HG03066 (cell line): ENCODE results near the gene OR2T8.
A peak's percentile ranks its signal among the peaks of the same experiment; 100 is the strongest.

ENCODE experiments used
- ATAC-seq: cut with Tn5 transposase; IDR thresholded peaks from one replicate; pipeline ENCODE4 v1.9.1; 2021; ENCODE audit warnings: low read depth; ENCODE audit not compliant: unreplicated experiment

The OR2T8 gene, protein sequence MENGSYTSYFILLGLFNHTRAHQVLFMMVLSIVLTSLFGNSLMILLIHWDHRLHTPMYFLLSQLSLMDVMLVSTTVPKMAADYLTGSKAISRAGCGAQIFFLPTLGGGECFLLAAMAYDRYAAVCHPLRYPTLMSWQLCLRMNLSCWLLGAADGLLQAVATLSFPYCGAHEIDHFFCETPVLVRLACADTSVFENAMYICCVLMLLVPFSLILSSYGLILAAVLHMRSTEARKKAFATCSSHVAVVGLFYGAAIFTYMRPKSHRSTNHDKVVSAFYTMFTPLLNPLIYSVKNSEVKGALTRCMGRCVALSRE

DNA sequence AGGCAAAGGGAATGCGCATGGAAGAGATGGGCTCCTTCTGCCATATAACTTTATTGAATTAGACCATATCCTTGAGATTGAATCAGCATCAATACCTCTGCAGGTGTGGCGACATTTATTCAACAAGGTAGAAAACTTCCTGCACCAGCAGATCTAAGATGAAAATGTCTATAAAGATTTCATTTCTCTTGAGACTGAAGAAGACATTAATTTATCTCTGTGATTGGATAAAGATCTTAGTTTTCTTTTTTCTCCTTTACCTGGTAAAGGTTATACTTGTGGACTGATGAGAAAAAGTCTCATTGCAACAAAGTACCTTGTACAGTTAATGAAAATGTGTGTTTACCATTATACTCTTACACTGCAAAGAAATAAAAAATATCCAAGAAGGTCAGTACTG is at the start of gene OR2T8:
Gene OR2T8, plus strand, starts transcription at position 301 of the 400 bp plus-strand sequence. CDS start 766 bp downstream, outside the sequence.
- no peak for ATAC-seq

DNA sequence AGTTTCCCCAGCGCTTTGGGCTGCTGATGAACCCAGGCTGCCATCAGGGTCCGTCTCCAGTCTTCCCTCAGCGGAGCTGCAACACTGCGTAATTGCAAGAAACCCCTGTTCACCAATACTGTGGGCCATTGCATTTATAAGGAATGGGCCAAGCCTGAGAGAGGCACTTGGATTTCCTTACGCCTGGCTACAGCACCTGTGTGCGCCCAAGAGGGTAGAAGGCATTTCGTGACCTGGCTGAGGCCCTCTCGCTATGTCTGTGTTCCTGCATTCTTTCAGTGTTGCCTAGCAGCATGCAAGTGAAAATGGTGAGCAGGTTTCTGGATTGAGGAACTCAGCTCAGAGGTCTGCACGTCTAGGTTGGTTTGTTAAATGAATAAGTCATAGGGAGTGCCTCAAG is 36.7 kb upstream of the OR2T8 start:
- no peak for ATAC-seq

DNA sequence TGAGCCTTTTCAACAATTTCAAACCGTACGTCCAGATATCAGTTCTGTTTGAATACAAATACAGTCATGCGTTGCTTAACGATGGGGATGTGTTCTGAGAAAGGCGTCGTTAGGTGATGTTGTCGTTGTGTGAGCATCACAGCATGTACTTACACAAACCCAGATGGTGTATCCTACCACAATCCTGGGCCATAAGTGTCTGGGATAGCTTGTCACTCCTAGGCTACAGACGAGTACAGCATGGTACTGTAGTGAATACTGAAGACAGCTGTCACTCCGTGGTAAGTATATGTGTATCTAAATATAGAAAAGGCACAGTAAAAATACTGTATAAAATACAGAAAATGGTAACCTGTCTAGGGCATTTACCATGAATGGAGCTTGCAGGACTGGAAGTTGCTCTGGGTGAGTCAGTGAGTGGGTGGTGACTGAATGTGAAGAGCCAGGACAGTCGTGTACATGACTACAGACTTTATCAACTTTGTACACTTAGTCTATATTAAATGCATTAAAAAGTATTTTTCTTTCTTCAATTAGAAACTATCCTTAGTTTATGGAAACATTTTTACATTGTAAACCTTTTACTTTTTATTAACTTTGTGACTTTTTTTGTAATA is 35.1 kb upstream of the OR2T8 start:
- ATAC-seq, result no peak

DNA sequence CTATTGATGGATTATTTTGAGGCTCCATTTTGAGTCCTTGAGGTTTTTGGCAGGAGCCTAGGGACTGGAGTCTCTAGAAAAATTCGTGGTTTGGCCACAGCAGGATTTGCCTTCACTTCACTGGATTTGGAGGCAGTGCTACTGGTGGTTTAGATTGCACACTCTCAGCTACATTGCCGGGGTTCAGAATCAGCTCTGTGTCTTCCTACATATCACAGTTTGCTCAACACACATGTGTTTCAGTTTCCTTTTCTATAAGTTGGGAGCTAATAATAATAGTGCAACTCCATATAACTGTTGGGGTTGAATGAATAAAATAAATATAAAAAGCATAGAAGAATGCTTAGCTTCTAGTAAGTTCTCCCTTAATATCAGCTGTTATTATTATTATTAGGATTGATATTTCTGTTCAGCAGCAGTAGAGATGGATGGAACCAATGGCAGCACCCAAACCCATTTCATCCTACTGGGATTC is 24.9 kb upstream of the OR2T8 start, which contains the start of gene OR2W3:
Gene OR2W3, plus strand, starts transcription at position 425 of the 475 bp plus-strand sequence. Its CDS starts 0 bp downstream, at position 425.
- ATAC-seq, result no peak

DNA sequence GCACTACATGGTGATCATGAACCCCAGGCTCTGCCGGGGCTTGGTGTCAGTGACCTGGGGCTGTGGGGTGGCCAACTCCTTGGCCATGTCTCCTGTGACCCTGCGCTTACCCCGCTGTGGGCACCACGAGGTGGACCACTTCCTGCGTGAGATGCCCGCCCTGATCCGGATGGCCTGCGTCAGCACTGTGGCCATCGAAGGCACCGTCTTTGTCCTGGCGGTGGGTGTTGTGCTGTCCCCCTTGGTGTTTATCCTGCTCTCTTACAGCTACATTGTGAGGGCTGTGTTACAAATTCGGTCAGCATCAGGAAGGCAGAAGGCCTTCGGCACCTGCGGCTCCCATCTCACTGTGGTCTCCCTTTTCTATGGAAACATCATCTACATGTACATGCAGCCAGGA is 24.1 kb upstream of the OR2T8 start:
- no peak for ATAC-seq

DNA sequence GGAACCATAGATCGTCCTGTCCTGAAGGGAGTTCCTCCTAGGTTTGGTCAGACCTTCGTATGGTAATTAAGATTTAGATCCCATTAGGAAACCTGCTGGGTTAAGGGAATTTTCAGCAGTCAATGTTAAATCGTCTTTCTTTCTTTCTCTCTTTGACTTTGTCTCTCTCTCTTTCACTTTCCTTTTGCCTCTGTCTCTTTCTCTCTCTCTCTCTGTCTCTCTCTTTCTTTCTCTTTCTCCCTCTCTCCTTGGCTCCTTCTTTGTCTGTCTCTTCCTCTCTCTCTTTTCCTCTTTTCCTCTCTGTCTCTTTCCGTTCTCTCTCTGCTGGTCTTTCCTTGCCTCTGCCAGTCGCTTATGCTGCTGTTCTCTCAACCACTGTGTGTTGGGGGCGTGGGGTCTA is 15.9 kb upstream of the OR2T8 start:
- no peak for ATAC-seq

DNA sequence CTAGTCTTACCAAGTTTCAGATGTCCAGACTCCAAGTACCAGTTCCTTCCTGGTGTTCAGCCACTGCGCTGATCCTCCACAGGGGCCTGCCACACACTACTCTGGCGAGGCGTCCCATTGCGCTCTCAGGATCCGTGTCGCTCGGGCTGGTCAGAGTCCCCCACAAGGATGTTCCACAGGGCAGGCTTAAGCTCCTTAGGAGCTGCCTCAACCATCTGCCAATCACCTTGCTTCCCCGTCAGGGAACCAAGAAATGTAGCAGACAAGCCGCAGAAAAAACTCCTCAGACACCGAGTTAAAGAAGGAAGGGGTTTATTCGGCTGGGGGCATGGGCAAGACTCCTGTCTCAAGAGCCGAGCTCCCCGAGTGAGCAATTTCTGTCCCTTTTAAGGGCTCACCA is 14.9 kb upstream of the OR2T8 start:
- ATAC-seq, result no peak

DNA sequence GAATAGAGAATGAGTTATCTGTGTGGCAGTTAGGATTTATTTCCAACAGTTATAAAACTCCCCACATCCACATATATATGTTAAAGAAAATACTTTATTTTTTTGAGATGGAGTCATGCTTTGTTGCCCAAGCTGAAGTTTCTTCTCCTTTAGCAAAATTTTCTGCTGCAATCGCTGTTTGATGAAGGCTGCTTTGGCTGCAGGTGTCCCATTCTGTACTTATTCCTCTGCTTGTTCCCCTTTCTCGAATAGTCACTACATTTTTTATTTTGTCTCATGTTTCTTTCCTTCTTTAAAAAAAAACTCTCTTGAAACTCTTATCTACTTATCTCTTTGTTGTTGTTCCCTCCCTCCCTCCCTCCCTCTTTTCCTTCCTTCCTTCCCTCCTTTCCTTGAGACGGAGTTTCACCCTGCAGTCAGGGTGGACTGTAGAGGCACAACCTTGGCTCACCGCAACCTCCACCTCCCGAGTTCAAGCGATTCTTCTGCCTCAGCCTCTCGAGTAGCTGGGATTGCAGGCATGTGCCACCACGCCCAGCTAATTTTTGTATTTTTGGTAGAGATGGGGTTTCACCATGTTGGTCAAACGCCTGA is 14.0 kb upstream of the OR2T8 start:
- ATAC-seq, result no peak

DNA sequence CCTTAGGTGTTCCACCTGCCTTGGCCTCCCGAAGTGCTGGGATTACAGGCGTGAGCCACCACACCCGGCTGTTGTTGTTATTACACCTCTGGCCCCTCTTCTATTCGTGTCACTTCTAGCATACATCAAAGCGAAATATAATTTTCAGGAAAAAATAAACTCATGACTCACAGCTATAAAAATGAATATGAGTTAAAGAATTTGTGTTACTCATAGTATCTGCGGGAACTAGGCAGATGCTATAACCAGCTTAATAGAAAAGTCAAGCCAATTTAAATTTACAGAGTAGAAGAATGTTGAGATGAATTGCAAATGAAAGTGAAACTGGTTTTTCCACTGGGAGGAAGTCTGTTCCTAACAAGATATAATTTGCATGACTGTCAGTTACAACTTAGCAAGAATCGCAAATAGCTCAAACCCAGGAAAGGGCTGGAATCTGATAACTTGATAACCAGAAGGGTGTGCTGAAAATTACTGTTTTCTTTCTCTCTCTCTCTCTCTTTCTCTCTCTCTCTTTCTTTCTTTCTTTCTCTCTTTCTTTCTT is 13.5 kb upstream of the OR2T8 start:
- ATAC-seq, result no peak

DNA sequence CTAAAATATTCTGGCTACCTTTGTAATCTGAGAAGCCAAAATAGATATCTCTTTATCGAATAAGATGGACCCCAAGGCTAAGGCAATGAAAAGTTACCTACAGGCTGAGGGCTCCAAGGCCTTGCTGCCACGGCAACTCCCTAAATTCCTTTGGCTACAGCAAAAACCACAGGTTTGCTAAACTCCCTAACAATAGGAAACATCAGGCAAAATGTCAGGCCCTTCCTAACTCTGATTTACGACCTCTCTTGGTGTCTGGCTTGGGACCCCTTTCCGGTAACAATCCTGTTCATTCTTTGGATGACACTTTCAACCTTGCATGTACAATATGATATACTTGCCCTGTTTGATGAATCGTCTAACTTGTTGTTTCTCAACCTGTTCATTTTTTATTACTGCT is 11.3 kb upstream of the OR2T8 start:
- ATAC-seq, result no peak

DNA sequence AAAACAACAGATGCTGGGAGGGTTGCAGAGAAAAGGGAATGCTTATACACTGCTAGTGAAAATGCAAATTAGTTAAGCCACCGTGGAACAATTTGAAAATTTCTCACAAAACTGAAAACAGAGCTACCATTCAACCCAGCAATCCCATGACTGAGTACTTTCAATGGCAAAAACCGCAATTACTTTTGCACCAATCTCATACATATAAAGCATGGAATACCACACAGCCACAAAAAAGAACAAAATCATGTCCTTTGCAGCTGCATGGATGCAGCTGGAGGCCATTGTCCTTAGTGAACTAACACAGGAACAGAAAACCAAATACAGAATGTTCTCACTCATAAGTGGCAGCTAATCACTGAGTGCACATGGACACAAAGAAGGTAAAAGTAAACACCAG is 6.3 kb upstream of the OR2T8 start:
- ATAC-seq, result no peak

DNA sequence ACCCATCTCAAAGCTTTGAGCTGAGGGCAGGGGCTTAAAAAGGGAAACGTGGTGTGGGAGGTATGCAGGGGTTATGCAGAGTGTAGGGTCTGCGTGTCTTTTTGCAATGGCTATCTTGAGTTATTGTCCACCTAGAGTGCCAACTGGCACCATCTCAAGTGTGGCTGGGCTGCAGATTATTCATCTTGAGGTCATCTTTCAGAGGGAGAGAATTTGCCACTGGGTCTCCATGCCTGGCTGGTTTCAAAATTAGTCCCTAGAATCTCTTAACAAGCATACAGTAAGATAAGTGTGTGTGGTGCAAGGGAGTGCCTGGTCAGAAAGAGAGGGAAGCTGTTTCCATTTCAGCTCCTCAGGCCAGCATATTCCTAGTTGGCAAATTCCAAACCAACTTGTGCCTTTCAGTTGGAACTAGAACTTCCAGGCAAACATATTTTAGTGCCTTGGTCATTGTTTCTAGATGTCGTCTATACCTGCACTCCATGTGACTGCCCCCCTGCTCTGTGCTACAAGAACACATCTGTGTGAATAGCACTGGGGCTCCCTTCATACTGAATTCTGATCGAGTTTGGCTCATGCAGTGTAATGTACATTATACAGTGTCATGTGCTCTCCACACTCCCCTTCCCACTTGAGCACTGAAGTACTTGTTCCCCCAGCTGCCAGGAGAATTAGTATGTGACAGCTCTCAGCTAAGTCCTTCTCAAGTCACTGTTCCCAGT is 5.0 kb upstream of the OR2T8 start:
- ATAC-seq, result no peak

DNA sequence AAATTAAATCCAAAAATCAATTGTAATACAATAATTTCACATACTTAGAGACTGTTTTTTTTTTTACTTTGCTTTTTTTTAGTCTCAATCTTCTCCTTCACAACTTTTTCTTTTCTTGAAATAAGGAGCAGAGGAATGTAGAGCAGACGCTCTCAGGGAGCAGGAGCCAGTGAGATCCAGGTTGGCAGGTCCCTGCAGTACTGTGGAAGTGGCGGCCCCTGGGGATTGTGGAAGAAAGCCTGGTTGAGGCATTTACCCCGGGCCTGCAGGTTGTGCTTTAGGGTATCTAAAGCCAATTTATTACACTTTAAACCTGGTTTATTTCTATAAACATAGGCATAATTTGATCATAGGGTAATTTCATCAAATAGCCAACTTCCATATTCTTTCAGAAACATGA is 3.9 kb downstream of the OR2T8 start:
- ATAC-seq, result no peak

DNA sequence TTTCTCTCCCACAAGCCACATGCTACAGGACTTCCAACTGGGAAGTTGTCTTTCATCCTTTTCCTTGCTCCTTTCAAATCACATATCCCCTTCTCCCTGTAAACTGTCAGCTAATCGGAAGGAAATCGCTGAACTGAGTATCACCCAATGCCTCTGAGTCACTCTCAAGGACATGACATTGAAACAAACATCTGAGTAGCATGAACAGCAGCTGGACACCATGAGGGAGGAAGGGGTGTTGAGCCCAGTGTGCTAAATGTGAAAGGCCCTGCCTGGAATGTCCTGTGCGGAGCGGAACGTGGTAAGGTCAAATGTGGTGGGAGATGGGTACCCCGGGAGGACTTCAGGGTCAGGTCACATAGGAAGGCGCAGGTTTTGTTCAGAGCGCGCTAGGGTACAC is 4.8 kb downstream of the OR2T8 start, which contains the start of gene OR2AJ1:
Gene OR2AJ1, plus strand, starts transcription at position 22 of the 400 bp plus-strand sequence. CDS start 8,880 bp downstream, outside the sequence.
- ATAC-seq, result no peak

DNA sequence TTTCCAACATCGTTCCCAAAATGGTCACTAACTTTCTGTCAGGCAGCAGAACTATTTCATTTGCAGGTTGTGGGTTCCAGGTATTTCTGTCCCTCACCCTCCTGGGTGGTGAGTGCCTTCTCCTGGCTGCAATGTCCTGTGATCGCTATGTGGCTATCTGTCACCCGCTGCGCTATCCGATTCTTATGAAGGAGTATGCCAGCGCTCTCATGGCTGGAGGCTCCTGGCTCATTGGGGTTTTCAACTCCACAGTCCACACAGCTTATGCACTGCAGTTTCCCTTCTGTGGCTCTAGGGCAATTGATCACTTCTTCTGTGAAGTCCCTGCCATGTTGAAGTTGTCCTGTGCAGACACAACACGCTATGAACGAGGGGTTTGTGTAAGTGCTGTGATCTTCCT is 13.9 kb downstream of the OR2T8 start:
- no peak for ATAC-seq

DNA sequence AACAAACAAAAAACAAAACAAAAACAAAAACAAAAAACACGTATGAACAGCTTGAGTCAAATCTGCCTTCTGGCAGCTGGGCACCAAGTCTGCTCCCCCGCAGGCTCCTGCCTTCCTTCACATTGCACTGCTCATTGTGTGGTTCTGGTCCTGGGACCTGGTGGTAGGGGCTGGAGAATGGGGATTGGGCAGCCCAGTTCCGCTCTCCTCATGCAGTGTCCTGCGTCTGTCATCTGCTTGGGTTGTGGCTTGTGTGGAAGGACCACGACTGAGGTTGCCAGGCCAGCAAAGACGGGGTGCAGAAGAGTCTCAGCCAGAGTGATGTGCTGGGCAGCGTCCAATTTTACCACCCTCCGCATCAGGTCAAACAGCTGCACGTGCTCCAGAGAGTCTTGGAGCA is 15.7 kb downstream of the OR2T8 start:
- no peak for ATAC-seq

DNA sequence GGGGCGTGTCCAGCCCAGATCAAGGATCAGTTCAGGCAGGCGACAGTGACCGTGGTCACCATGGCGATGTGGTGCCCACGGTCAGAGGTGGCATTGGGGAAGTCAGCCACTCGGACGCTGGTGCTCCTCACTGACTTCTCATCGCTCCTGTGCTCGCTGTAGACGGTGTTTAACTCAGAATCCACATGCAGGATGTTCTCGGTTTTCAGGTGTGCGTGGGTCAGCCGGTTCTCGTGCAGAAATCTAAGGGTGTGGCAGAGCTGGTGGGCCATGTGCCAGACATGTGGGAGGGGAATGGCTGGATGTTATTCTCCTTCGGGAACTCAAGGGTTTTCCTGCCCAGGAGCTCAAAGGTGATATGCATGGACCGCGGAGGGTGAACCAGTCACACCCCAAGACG is 16.4 kb downstream of the OR2T8 start:
- no peak for ATAC-seq

DNA sequence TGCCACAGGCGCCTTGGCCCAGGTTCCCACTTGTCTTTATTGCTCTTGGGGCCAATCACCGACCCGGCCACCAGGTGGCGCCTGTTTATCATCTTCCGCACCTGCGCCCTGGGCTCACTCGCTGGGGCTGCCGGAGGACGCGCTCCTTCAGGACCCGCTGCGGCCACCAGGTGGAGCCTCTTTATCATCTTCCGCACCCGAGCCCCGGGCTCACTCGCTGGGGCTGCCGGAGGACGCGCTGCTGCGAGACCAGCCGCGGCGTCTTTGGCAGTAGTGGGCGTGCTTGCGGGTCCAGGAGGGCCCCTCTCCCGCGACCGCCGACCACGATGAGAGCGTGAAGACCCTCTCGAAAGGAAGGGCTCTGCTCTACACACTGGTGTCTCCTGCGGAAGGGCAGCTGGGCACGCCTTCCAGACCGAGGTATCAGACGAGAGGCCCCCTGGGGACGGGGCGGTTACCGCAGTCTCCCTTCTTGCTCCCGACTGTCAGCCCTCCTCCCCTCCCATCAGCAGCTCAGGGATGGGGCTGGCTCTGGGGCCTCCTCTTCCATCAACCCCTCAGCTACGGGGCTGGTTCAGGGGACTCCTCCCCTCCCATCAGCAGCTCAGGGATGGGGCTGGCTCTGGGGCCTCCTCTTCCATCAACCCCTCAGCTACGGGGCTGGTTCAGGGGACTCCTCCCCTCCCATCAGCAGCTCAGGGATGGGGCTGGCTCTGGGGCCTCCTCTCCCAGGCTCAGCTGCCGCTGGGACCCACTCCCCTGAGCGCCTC is 17.1 kb downstream of the OR2T8 start:
- ATAC-seq, result peak; percentile 100

DNA sequence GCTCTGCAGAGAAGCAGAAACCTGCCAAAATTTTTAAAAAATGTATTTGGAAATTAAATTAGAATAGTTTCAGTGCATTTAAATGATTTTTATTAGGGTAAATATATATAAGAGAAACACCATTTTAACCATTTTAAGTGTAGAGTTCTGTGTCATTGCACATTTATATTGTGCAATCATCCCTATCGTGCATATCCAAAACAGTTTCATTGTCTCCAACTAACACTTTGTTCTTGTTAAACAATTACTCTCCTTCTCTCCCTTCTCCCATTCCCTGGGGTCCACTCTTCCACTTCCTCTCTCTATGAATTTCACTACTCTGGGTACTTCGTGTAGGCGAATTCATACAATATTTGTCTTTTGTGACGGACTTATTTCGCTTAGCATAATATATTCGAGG is 22.6 kb downstream of the OR2T8 start:
- ATAC-seq, result no peak

DNA sequence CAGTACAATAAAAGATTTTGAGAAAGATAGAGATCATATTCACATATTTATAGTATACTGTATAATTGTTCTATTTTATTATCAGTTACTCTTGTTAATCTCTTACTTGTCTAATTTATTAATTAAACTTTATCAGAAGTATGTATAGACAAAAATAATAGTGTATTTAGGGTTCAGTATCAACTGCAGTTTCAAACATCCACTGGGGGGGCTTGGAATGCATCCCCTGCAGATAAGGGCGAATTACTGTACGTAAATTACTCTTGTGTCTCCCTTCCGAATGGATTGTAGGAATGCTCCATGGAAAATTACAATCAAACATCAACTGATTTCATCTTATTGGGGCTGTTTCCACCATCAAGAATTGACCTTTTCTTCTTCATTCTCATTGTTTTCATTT is 28.5 kb downstream of the OR2T8 start, which contains the start of gene OR2L8:
Gene OR2L8, plus strand, starts transcription at position 301 of the 400 bp plus-strand sequence. Its CDS starts 0 bp downstream, at position 301.
- ATAC-seq, result no peak
